Measurements from ENCODE around the gene PDZRN4.

Gene PDZRN4

DNA sequence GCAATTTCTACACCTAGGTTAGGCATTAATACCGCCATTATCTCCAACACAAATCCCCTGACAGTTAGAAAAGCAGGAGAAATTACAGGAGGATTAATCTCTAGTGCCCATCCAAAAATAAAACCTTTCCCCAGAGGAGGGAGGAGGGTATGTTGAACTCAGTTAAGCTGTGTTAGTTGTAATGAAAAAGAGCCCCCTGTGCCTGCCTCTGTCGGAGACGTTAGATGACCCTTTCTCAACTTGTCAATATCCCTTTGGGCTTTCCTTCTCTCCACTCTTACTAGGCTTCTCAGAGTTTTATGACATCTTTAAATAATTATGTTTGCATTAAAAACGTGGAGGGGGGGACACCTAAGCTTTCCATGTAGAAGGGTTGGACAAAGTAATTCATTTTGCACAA is 278.2 kb downstream of the PDZRN4 start:
- TF ChIP-seq CTCF (IDR thresholded peaks at IDR 0.05) = no peak

- no peak for TF ChIP-seq CTCF (IDR thresholded peaks at IDR 0.05)
Observed at GRCh38 chr12:41466802-41467201, 278.7 kb downstream of the PDZRN4 start.

GRCh38 chr12:41467591-41468325 is 279.6 kb downstream of the PDZRN4 start:
- no peak for TF ChIP-seq CTCF (IDR thresholded peaks at IDR 0.05)

- TF ChIP-seq CTCF (IDR thresholded peaks at IDR 0.05) = no peak
Observed at GRCh38 chr12:41468341-41468740, 280.2 kb downstream of the PDZRN4 start.

GRCh38 chr12:41468756-41469155 is 280.6 kb downstream of the PDZRN4 start:
- no peak for TF ChIP-seq CTCF (IDR thresholded peaks at IDR 0.05)

DNA sequence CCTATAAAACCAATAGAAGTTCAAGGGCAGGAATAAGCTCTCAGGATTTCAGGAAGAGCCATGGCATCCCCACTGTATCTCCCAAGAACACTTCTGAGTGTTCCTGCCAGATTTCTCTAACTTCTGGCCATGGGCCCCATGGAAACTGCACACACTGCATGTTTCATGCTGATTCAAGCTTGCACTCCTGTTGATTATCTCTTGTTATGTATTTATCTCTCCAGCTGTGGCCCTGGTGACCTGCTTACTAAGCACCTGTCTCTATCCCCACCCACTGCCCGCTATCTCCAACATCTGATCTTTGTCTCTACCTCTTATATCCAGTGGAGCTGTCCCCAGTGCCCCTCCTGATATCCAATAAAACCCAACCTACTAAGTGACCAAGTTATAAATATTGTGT is 285.3 kb downstream of the PDZRN4 start:
- TF ChIP-seq CTCF (IDR thresholded peaks at IDR 0.05) = no peak

- TF ChIP-seq CTCF (IDR thresholded peaks at IDR 0.05) = no peak
Observed at GRCh38 chr12:41474001-41474400, 285.9 kb downstream of the PDZRN4 start.

Measured in LNCAP (cell line).